Ecto neural progenitor cell (in vitro differentiated cells): ENCODE results near the gene MYOF.
"Not testable (repeated sequence)": the region's sequence is repeated elsewhere in the genome, so short reads cannot be mapped to it uniquely, and the experiment has no call there.

Experiments
- DNase-seq: peaks from one replicate; pipeline ENCODE4 v3.0.0-alpha.2; 2018; ENCODE audit warnings: low spot score

The MYOF gene

DNA sequence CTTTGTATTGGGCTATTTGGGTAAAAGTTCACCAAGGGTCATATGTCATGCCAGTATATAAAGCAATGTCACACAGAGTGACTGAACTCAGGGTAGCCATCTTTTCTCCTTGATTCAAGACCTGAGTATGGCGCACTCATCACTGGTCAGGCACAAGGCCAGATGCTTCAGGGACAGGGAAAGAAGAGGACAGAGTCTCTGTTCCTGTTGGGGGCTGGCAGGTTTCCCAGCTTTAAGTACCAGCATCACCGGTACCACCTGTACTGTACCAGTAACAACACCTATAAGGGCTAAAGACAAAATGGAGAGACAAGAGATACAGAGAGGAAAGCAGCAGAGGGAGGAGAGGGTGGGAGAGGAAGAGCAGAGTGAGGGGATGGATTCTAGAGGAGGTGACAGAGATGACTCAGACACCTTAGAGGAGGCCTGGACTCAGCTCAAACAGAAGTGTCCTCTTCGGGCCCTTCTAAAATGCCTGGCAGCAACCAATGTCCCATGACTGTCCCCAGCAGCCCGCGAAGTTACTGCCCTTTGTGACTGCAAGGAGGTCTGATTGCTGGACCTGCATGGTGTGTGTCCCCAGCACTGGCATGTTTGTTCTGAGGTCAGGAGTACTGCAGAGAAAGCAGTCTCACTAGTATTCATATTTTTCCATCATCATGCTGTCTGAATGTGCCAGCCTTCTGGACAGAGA, 191.3 kb downstream of the MYOF start:
- DNase-seq = no peak

DNA sequence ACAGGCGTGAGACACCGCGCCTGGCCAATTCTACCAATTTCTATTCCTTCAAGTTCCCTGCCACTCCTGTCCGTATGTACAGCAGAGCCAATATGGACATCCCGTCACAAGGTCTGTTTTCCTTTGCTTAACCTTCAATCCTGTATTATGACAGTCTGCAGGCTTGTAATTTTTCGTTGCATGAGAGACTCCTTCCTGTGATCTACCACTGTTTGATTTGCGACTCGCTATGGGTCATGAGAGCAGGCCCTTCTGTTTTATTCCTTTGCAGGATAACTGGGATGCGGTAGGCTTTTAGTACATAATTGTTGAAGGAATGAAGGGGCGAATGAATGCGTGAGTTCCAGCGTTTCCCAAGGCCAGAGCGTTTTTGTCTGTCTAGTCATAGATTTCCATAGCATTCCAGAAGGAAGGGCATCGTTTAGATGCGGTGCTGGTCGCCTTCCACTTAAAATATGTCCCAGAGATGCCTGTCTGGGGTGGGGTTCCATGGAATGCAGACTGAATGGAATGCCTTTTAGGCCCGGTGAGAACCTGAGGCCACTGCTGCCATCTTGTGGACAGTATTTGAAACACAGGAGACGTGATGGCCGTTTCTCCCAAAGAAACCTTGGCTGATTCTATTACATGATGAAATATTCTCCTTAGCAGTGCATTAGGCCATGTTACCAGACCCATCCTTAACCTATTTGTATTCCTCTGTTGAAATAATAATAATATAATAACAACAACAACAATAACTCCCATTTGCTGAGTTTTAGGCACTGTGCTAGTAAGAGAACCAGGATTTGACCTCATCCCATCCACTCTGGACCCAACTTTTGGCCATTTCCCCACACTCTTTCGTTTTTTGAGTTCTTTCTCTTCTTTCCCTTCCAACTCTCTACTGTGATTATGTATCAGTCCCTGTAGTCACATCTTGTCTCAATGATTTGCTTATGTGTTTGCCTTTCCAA, 193.2 kb downstream of the MYOF start:
- DNase-seq = peak; percentile 85

DNA sequence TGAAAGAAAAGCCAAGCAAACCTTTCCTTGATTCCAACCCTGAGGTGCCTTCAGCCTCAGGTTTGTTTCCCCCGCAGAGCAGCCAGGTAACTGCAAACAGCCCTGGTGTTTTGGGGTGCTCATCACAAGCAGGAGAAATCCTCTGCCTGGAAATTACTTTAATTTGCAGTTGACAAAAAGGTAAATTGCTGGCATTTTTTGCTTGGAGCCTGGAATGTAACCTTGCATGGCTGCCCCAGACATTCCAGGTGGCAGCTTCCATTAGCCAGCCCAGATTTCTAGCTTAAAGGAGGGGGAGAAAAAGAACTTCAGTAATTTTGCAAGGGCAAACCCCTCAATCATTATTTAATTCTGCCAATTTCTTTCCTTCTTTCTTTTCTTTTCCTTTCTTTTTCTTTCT, 194.4 kb downstream of the MYOF start:
- DNase-seq = no peak

DNA sequence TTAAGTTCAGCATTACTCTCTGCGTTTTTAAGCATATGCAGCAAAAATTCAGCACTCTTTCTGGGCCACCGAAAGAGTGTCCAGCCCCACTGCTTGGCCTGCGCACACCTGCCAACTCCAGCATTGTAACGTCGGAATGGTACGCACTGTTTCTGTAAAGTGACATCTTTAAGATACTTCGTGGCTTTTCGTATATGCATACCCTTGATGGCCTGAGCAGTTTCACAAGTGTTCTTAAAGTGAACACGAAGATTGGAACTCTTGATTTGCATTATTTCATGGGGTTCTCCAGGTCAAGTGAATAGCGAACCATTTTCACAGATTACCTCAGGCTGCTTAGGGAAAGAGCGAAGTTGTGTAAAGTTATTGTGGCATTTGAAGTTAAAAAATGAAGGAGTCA, 197.9 kb downstream of the MYOF start:
- not testable (repeated sequence) for DNase-seq

DNA sequence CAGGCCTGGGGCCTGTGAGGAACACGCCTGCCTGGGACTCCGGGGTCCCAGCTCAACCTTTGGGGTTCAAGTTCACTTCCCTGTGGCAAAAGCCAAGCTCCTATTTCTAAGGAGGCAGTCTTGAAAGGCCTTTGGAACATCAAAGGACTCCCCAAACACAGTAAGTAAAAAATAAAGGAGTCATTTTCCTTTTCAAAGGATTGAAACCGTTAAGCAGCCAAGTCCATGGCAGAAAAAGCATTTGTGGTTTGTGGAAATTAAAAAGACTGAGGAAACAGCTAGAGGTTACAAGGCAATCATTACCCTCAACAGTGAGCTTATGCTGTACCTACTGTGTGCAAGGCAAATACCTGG, 200.8 kb downstream of the MYOF start:
- DNase-seq = no peak

DNA sequence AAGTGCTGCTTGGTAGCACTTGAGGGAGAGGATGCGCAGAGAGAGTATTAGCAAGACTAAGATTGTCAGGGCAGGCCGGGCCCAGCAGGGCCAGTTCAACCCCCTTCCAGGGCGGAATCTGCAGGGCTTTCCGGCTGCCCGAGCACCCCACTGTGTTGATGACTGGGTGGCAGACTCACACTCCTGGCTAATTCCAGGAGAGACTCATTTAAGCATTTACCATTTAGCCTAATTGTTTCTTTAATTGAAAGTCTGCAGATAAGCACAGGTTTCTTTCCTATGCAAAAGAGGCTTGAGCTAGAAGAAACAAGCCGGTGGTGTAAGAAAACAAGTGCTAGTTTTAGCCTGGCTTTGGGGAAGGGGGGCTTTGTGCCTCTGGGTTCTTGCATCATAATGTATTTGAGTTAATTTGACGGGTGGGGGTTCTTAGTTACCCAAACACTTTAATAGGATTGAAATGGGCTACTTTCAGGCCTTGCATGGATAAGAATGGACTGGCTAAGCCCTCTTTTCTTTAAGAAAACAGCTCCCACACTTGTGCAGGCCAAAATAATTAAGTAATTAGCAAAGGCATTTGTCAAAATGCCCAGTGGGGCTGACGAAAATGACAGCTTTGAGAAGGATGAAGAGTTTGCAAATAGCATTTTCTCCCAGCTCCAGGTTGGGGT, 201.3 kb downstream of the MYOF start:
- peak; percentile 50 for DNase-seq

DNA sequence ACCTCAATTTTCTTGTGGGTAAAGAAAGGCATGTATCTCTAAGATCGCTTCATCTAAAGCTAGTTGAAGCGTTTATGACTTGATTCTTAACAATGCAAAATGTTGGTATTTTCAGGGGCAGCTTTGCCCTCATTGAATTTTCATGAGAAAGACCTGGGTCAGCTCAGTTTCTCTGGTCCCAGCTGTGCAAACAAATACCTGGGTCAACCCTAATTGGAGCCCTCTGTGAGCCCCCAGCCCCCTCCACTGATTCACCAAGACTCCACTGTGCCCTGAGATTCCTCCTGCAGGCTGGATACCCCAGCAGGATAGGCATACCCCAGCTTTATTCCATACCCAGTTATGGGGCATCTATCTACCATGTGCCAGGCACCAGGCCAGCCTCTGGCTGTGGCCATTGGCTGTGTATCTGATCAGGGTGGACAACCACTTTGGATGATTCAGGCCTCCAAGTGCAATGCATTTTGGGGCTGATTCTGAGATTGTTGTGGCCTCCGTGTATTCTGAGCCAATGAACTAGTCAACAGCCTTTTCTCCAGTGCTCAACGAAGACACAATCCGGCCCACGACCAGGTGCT, 201.9 kb downstream of the MYOF start:
- no peak for DNase-seq

DNA sequence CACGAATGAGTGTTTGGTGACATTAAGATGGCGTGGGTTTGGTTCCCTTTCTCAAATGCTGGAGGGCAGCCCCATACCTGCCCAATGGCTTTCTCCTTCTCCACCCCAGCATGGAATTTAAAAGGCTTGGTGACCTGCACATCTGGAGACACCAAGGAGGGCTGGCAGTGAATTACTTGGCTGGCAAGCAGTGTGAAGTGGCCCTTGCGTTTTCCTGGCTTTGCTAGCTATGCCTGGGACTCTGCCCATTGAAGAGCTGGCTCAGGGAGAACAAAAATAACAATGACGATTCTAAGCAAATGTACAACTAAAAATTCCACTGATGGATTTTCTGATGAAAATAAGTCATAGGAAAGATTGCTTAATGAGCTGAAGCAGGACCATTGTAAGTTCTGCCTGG, 204.8 kb downstream of the MYOF start:
- DNase-seq = no peak

DNA sequence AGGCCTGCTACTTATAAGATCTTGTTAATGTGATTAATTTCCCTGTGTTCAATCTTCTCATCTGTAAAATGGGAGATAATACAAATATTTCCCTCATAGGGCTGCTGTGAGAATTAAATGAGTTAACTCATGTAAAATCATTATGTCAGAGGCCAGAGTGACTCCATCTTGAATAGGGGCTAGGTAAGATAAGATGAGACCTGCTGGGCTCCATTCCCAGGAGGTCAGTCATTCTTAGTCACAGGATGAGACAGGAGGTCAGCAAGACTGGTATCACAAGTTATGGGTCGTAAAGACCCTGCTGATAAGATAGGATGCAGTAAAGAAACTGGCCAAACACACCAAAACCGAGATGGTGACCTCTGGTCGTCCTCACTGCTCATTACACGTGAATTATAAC, 207.7 kb downstream of the MYOF start:
- DNase-seq = no peak

DNA sequence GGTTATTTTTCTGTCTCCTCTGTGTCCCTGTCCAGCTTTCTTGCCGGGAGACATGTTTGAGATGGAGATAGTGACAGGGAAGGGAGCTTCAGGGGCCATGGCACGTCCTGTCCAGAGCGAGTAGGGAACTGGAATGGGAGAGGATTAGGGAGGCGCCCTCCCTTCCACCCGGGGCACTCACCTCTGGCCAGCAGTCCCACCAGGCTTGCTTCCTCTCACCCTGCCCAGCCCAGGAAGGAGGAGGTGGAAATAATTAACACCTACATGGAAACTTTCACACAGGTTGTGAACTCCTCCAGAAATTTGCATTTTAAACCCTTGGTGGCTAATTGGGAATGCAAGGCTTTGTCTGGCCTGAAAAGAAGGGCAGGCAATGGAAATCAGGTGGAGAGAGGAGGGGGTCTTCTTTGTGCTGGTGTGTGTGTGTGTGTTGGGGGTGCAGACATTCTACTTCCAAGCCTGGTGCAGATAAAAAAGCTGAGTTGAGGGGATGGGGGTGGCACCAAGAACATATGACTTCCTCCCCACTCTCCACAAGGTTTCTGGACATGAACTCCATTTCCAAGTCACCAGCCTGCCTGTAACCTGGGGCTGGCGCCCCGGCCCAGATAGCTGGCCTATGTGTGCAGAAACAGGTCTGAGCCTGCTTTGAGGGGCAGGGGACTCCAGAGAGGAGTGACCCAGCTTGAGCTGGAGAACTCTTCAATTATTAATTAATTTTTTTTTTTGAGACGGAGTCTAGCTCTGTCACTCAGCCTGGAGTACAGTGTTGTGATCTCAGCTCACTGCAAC, 209.1 kb downstream of the MYOF start:
- no peak for DNase-seq

DNA sequence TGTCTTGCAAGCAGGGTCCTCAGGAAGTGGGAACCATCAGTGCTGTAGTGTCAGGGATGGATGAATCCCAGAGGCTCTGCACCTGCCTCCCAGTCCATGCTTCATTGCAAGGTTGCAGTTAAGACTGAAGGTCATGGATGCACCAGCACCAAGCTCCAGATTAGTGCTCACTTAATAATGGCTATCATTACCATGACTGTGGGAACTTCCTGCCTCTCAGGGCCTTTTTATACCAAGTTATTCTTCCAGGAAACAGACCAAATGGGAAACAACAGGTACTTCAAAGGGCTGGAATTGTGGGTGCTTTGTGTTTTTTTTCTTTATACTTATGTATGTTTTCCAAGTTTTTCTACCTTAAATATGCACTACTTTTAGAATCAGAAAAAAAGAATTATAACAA, 210.8 kb downstream of the MYOF start:
- no peak for DNase-seq

DNA sequence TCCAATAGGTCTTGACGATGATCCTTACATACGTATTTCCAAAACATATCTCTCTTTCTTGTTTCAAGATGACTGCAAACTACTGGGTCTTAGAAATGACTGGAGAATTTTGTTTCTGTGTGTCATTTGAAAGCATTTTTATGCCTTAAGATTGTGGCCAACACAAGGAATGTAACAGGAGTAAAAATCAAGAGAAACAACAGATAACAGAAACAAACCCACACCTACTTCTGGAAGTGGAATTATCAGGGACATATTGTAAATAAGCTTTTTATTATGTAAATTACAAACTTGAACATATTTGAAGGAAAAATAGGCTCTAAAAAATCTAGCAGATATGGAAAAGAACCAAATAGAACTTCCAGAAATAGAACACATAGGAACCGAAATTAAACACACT, 212.9 kb downstream of the MYOF start:
- DNase-seq = no peak

DNA sequence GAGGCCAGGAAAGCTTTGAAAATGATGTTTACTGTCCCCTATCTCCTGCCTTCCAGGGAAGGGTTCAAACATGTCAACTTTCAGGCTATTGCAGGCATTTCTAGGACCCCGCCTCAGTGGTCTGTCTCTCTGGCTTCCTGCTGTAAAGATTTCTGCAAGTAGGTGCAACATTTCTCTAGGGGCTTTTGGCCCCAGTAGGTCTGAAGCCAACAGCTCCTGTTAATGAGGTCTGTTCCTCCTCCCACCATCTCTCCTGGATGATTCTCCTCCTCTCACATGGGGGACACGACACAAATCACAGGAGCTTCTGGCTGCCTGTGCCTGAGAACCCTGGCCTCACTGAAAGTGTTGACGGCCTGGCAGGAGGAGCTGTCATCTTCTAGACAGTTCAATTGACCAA, 214.1 kb downstream of the MYOF start:
- no peak for DNase-seq

DNA sequence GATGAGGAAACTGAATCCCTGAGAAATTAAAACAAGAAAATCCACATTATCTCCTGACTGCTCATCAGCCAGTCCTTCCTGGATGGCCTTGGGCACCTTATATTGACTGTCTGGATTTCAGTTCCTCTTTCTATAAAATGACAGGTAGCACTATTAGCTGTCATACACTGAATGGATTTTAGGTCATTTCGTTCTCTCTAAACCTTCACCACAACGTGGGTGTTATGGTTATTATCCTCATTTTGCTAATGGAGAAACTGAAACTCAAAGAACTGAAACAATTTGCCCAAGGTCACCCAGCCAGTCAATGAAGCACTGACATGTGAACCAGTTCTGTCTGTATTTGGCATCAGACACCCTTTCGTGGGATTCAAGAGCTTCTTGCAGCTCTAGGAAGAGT, 214.6 kb downstream of the MYOF start:
- DNase-seq = no peak

DNA sequence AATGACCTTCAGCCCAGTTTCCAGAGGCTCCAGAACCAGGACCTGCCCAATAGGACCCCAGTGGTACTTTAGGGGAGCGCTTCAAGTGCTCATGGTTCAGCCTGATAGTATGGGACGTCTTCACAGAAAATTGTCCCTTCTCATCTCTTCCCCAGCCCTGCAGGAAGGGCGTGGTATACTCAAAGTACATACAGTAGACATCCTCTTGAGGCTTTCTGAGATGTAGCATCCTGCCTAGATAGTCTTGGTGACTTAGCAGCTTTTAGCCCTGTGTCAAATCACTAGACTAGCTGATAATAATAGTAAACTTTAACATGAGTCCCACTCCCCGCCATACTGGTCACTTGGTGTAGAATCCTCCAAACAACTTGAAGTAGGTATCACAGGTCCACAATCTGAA, 215.3 kb downstream of the MYOF start:
- no peak for DNase-seq

DNA sequence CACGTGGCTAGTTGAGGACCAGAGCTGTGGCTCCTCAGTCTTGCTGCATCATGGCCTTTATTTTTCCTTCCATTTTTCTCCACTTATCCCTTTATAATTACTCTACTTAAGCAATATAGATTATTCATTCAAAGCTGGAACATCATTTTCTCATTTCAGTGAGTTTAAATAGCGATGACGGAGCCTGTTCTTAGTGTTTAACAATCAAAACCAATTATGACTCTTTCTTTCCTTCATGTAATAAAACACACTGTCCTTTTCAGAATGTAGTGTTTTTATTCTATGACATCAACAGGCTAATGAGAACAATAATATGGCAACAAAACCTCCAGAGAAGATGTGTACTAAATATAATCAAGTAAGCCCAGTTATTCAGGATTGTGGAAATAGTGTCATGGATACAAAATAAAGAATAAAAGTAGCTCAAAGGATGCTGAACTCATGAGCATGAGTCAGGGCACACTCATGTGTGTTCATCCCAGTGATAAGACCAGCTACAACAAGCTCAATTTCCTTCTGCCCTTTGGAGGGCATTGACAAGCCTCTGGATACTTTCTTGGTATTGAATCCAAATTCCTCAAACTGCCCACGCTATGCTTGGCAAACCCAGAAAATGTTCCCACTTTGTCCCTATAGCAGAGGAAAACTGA, 220.0 kb downstream of the MYOF start:
- no peak for DNase-seq

DNA sequence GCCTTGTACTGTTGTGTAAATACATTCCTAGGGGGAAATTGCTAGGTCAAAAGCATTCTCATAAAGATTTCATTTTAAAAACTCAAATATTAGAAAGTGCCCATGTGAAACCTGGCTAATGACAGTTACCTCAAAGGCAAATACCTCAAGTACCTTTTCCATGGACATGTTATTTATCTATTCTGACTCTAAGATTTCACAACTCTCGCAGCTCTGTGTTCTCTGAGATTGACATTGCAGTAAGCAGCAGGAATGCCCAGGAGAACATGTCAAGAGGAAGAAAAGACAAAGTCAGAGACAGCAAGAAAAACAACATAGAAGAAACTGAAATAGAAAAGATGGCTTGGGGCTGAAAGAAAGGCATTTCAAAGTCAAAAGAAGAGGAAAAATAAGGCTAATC, 221.0 kb downstream of the MYOF start:
- no peak for DNase-seq

DNA sequence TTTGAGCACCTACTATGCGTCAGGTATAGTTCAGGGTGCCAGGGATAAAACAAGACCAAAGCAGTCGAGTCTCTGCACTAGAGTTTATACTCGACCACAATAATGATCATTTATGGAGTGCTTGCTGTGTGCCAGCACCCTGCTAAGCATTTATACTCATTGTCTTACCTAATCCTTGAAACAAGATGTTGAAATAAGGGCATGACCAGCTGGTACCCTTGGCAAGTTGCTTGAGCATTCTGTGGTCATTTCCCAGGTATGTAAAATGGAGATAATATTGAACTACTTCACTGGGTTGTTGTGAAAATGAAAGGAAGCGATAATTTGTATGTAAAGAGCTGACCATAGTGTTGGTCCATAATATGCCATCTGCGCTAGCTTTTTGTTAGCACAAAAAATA, 223.0 kb downstream of the MYOF start:
- no peak for DNase-seq
